Hindlimb muscle (tissue), 1 donor: ENCODE data around the gene CHAC1. TPM values are rescaled to one million over a fixed set of nuclear protein-coding genes. Genes with fewer than 3 reads are reported as not detected.
"Not testable (repeated sequence)": the region's sequence is repeated elsewhere in the genome, so short reads cannot be mapped to it uniquely, and the experiment has no call there.

Experiments used
- DNase-seq: peaks from one replicate; pipeline ENCODE4 v3.0.0-alpha.2; 2013
- polyA plus RNA-seq: library from polyadenylated mRNA; unstranded; fragments of 120-200 nt; gene quantifications from one replicate; pipeline ENCODE4 v1.2.1, GENCODE V29; 2013; ENCODE audit not compliant: insufficient read length

Gene CHAC1
- polyA plus RNA-seq, 1 donor: 3.1 TPM

DNA sequence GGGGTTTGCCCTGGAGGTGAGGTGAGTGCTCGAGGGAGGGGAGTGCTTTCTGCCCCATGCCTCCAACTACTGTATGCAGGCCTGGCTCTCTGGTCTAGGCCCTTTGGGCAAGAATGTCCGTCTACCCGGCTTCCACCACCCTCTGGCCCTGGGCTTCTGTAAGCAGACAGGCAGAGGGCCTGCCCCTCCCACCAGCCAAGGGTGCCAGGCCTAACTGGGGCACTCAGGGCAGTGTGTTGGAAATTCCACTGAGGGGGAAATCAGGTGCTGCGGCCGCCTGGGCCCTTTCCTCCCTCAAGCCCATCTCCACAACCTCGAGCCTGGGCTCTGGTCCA is 14.8 kb upstream of the CHAC1 start:
- DNase-seq: no peak

- DNase-seq: no peak
Measured at GRCh38 chr15:40940296-40940801, 12.9 kb upstream of the CHAC1 start.

DNA sequence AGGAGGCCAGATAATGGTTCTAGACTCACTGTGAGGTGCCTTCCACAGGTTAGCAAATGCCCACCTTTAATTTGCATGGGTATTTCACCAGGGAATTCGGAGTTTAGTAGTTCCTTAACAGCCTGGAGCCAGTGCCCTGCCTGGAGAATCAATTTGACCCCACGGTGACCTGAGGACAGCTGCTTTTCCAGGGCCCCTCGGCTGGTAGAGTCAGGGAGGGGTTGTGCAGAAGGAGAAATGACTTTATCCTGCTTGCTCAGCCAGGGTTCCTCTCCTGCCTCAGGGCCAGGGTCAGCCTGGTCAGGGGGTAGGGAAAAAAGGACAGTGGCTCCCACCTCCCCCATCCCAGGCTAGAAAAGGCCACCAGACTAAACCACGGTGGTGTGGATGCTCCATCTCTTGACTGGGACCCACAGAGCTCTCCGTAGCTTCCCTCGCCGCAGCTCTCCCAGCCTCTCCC is 12.2 kb upstream of the CHAC1 start:
- DNase-seq: no peak

DNA sequence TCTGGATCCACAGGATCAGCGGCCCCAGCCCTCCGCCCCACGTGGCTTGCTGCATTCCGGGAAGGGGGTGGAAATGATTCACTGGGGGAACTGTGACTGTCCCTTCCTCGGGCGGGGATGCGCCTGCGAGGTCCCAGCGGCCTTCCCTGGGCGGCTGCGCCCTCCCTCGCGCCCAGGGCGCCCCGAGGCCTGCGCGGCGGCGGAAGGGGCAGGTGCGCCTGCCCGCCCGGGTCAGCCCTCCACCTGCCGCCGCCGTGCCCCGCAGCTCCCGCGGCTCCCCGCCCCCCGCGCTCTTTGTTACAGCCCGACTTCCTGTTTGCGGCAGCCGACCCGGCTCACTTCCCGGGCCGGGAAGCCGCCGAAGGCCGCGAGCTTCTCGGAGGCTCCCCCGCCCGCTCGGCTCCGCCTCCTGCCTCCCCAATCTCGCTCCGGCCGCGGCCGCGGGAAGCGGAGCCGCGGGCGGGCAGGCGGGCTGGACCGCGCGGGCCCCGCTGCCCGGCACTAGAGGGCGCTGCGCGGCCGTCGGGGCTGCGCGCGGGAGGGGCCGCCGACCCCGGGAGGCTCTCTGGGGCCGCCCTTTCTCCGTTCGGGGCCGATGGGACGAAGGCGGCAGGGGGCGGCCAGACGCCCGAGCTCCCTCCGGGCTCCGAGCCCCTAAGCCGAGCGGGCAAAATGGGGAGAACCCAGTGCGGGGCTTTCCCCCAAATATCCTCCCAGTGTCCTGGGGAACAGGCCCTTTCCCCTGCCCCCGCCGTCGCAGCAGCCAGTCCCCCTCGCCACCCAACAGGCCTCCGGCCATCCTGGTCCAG is 11.5 kb upstream of the CHAC1 start:
- DNase-seq: peak; percentile 82

DNA sequence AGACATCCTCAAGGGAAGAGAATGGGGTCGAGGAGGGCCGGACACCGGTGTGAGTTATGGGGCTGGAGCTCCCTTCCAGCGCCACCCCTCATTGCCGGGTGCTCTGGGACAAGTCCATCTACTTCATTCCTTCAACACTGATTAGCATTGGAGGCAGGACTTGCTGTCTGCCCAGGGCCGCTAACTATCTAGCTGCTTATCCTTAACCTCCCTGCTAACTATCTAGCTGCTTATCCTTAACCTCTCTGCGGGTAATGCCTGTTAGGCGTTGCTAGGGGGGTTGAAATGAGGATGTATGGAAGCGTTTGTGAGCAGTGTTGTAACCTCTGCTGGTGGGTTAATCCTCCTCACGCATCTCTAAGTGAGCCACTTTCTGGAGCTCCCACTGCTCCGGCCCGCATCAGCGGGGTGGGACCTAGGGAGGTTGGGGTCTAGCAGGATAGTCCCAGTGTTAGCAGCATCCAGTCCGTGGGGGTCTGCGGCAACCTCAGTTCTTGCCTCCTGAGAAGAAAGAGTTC is 10.9 kb upstream of the CHAC1 start:
- DNase-seq: no peak

- no peak for DNase-seq
Measured at GRCh38 chr15:40942878-40943277, 10.4 kb upstream of the CHAC1 start.

- no peak for DNase-seq
Measured at GRCh38 chr15:40943764-40944365, 9.4 kb upstream of the CHAC1 start.

- no peak for DNase-seq
Measured at GRCh38 chr15:40944510-40945296, 8.6 kb upstream of the CHAC1 start.

DNA sequence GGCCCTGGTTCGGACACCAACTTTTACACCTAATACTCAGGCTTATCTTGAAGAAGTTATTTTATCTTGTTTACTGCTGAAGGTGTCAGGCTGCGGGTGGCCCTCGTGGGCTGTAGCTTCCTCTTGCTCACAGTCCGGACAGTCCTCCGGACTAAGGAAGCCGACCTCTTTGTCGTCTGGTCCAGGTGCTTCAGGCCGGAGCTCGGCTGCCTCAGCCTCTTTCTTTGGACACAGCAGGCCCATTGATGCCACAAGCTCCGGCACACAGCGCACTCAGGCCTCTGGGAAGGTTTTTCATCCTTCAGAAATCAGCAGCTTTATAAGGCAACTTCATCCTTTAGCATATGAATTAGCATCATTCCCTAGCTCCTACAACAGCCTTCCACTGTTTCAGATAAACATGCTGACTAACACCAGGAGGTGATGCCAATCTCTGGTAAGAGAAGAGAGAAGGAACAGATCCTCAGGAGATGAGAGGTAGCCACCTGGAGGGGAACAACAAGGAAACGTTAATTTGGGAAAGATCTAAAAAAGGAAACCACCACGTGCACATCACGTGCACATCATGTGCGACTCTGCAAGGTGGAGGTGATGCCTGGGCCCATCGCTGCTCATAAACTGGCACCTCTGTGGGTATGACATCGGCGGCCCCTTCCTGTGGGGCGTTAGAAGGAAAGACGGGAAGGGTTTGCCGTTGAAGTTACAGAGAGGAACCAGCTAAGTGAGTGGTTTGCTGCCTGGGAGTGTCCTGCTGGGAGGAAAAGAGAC is 4.4 kb upstream of the CHAC1 start:
- no peak for DNase-seq

DNA sequence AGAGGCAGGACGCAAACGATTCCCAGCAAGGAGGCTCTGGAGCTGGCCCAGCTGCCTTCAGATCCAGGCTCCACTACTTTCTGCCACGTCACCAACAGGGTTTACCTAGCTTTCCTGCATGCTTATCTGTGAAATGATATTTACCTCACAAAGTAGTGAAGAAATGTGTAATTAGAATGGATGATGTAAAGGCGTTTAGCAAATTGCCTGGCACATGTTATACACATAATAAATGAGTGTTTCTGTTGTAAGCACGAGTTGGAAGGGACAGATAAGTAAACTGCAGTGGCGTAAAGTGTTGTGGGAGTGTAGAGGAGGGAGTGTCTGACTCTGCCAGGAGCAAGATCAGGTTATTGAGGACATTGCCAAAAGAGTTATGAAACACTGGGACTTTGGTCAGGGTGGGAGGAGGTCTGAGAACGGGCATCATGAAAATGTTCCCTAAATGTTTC is 3.5 kb upstream of the CHAC1 start:
- DNase-seq: no peak

GRCh38 chr15:40951764-40952163 is 1.5 kb upstream of the CHAC1 start:
- no peak for DNase-seq

GRCh38 chr15:40952301-40952900 is 870 bp upstream of the CHAC1 start:
- DNase-seq: no peak

DNA sequence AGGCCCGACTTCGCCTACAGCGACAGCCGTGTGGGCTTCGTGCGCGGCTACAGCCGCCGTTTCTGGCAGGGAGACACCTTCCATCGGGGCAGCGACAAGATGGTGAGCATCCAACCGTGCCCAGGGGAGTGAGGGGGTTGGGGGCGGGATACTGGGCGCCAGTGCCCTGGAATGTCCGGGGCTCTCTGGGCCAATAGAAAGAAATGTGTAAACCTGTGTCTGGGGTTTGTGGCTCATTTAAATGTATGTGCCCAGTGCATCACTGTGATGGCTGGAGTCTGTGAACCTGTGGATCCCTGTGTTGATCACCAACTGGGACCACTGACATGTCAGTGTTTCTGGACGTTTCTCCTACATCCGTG is 423 bp downstream of the CHAC1 start:
- no peak for DNase-seq

GRCh38 chr15:40954158-40954848 is 1.0 kb downstream of the CHAC1 start:
- not testable (repeated sequence) for DNase-seq

- no peak for DNase-seq
Measured at GRCh38 chr15:40955141-40955903, 2.1 kb downstream of the CHAC1 start.

DNA sequence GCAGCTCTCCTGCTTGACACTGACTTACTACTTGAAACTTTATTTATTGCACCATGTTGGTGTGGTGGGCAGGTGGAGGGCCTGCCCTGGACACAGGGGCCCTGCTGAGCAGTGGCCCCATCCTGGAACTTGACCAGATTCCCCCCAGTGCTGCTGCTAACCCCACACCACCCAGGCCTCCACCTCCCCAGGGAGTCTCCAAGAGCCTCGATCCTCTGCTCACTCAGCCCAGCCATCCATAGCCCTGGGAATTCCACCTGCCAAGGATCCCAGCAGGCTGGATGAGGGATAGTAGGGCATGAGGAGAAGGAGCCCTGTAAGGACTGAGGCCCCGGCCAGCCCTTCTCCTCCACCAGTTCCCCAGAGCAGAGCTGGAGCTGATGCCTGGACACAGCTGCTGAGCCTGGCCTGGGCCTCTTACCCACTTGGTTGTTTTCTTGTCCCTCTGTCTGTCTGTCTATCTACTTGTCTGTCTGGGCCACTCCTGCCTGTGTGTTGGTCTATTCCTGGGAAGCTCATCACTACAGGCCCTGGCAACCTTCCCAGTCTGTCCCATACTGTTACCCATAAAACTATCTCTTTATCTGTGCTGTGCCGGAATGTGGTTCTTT is 2.8 kb downstream of the CHAC1 start:
- no peak for DNase-seq

- DNase-seq: no peak
Measured at GRCh38 chr15:40956541-40956982, 3.3 kb downstream of the CHAC1 start.

GRCh38 chr15:40957041-40957555 is 3.8 kb downstream of the CHAC1 start:
- no peak for DNase-seq

GRCh38 chr15:40957581-40958051 is 4.3 kb downstream of the CHAC1 start:
- DNase-seq: peak; percentile 28
